ENCODE measurements around the gene TOMT. TPM values are rescaled to one million over a fixed set of nuclear protein-coding genes. Genes with fewer than 3 reads are reported as not detected.

Gene TOMT
- total RNA-seq, 1 experiment from 2014 or later, result not detected

DNA sequence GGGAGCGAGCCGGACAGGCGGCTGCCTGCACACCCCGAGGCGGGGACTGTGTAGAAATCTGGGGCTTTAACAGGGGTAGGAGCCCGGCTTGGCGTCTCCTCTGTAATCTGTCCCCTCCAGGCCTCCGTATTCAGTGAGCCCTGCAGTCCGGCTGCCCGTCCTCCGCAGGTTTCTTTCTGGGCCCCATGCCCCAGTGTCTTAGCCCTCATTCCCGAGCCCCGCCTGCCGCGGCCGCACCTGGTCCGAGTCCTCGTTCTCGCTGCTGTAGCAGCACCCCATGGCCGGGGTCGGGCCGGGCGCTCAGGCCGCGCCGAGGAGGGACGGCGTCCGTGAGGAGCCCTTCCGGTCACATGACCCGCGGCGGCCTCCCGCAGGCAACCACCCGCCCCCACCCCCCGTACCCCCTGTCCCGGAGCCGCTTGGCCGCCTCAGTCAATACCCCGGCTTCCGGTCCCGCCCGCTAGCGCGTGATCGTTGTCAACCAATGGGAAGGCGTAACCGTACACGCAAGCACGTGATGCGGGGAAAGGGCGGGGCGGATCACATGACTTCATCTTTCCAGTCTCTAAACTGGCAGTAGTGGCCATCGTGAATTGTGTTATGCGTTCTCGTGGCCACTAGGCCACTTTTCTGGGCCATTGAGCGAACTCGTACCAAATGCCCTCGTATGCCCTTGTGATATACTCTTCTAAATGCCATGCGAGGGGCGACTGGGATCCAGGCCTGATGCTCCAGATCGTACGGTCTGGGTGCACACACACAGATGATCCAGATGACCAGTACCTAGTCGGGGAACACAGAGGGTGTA is 2.6 kb upstream of the TOMT start, which contains the start of gene LAMTOR1:
Gene LAMTOR1, minus strand, starts transcription at position 352 of the 808 bp plus-strand sequence. Its CDS starts 73 bp downstream, at position 279.
- TF ChIP-seq EZH2phosphoT487 (IDR thresholded peaks at IDR 0.05; ENCODE audit: borderline replicate concordance, low read length) (no peak), CTCF (conservative IDR thresholded peaks at IDR 0.05; ENCODE audit: low read depth, low read length) (peak; percentile 47; the same call in 1 of the 2 replicates), EZH2 (IDR thresholded peaks at IDR 0.05; ENCODE audit: low read length, unreplicated experiment) (no peak)
- no peaks in the 10 kb centered on the region for H3K9me3 ChIP-seq (ENCODE audit: low read length)
- ChIA-PET POLR2A (ENCODE audit: unreplicated experiment) (no interaction called here), CTCF (no interaction called here)
- peaks cover 31% of the 10 kb centered on the region for H3K79me2 ChIP-seq (ENCODE audit: low read length)
- H3K9me2 ChIP-seq (replicated peaks; ENCODE audit: low read length), result no peaks in the 10 kb centered on the region
- H3F3A ChIP-seq (ENCODE audit: low read length, unreplicated experiment), result no peaks in the 10 kb centered on the region
- 0 out of 2 replicates have a peak, but pooled peaks cover 9% of the 10 kb centered on the region for H3K36me3 ChIP-seq (ENCODE audit: low read depth, low read length)
- no peaks in the 10 kb centered on the region for H3K27me3 ChIP-seq (ENCODE audit: low read length)
- no TSS peak for BruUV-seq (replicated peaks)
- H3K4me2 ChIP-seq (ENCODE audit: low read length), result peak within 1 kb of the TSS; percentile 92
- peaks cover 18% of the 10 kb centered on the region for H3K4me1 ChIP-seq (ENCODE audit: insufficient read depth, low read length)
- peak; percentile 94 for ATAC-seq
- H4K20me1 ChIP-seq (ENCODE audit: low read length), result no peaks in the 10 kb centered on the region
- peak within 1 kb of the TSS; percentile 81 for H3K27ac ChIP-seq (ENCODE audit: low read length)
- peak; percentile 99 for DNase-seq
- peak within 1 kb of the TSS; percentile 81 for H2AFZ ChIP-seq (ENCODE audit: low read length)
- intact Hi-C loops (cut with micrococcal nuclease), result loop anchor here (1.0 to 5.0 kb wide), 3 partner anchors 9 to 79 kb away; partner anchors contain the start of genes ANAPC15, LRRC51 and NUMA1
- H3K4me3 ChIP-seq (ENCODE audit: low read length), result peak within 1 kb of the TSS; percentile 83
- peak within 1 kb of the TSS; percentile 97 for H3K9ac ChIP-seq (ENCODE audit: low read length)

DNA sequence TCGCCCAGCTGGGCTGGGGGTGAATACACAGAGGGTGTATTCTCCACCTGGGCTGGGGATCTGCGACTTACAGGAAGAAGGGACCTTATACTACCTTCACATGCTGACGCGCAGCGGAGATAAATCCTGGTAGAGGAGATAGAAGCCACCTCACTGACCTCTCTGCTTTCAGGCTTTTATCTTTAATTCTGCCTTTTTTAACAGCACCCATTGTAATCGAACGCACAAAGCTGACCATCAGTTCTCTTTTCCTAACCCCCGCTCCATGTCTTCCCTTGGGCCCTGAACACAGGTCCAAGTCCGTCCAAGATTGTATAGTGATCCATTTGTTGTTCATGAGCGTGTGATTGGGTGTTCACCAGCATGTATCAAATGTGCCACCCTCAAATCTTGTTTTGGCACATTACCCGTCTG is 2.0 kb upstream of the TOMT start:
- Histone ChIP-seq H2AFZ (ENCODE audit: low read length) (peak overlapping the region; percentile 54), H3K36me3 (ENCODE audit: low read depth, low read length) (0 out of 2 replicates have a peak, but pooled peaks cover 3% of the 10 kb centered on the region), H3K9me2 (replicated peaks; ENCODE audit: low read length) (no peaks in the 10 kb centered on the region), H3K4me3 (ENCODE audit: low read length) (no peak overlapping the region), H3K4me2 (ENCODE audit: low read length) (peak overlapping the region; percentile 12; the same call in 1 of the 2 replicates), H3K79me2 (ENCODE audit: low read length) (peaks cover 31% of the 10 kb centered on the region), H3K9me3 (ENCODE audit: low read length) (no peaks in the 10 kb centered on the region), H3K27ac (ENCODE audit: low read length) (peak overlapping the region; percentile 38), H3F3A (ENCODE audit: low read length, unreplicated experiment) (no peaks in the 10 kb centered on the region), H3K27me3 (ENCODE audit: low read length) (no peaks in the 10 kb centered on the region), H3K9ac (ENCODE audit: low read length) (peak overlapping the region; percentile 24; the same call in 1 of the 2 replicates), H4K20me1 (ENCODE audit: low read length) (no peaks in the 10 kb centered on the region), H3K4me1 (ENCODE audit: insufficient read depth, low read length) (peaks cover 18% of the 10 kb centered on the region)
- TF ChIP-seq EZH2 (IDR thresholded peaks at IDR 0.05; ENCODE audit: low read length, unreplicated experiment) (no peak), EZH2phosphoT487 (IDR thresholded peaks at IDR 0.05; ENCODE audit: borderline replicate concordance, low read length) (no peak), CTCF (conservative IDR thresholded peaks at IDR 0.05; ENCODE audit: low read depth, low read length) (no peak)
- ATAC-seq (no peak), DNase-seq (no peak)
- CTCF ChIA-PET, result no interaction called here
- POLR2A ChIA-PET (ENCODE audit: unreplicated experiment), result no interaction called here
- BruUV-seq (replicated peaks), result TSS peak; percentile 97
- intact Hi-C loops (cut with micrococcal nuclease), result loop anchor here (1.0 to 5.0 kb wide), 3 partner anchors 9 to 79 kb away; partner anchors contain the start of genes ANAPC15, LRRC51 and NUMA1
